ENCODE data around the gene SLC10A7.

DNA sequence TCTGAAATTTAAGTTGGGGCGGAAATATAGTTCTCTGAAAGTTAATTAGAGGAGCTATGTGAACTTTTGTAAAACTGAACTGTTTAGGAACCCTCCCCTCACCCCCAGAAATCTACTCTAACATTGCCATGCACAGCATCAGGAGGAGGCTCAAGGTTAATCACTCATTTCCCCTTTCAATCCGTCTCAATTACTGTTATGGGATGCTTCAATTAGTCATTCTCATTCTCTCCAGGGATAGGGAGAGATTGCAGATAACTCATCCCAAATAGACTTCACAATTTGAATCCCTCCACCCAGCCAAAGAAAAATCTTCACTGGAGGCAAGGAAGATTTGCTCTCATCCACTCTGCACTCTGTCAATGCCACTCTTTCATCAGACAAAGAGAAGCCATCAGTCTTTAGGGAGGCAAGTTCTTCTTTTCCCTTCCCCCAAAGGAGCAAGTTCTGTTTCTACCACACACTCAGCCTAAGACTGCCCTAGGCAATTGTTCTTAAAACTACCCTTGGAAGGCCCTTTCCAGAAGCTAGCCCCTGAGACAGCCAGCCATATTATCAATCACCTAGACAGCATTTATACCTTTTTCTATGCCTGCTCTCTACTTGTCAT lies 140.4 kb downstream of the SLC10A7 start:
- TF ChIP-seq, protein P1, sequence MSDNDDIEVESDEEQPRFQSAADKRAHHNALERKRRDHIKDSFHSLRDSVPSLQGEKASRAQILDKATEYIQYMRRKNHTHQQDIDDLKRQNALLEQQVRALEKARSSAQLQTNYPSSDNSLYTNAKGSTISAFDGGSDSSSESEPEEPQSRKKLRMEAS (IDR thresholded peaks at IDR 0.05; ENCODE audit: low read depth, low read length): no peak
- TF ChIP-seq, protein P2, sequence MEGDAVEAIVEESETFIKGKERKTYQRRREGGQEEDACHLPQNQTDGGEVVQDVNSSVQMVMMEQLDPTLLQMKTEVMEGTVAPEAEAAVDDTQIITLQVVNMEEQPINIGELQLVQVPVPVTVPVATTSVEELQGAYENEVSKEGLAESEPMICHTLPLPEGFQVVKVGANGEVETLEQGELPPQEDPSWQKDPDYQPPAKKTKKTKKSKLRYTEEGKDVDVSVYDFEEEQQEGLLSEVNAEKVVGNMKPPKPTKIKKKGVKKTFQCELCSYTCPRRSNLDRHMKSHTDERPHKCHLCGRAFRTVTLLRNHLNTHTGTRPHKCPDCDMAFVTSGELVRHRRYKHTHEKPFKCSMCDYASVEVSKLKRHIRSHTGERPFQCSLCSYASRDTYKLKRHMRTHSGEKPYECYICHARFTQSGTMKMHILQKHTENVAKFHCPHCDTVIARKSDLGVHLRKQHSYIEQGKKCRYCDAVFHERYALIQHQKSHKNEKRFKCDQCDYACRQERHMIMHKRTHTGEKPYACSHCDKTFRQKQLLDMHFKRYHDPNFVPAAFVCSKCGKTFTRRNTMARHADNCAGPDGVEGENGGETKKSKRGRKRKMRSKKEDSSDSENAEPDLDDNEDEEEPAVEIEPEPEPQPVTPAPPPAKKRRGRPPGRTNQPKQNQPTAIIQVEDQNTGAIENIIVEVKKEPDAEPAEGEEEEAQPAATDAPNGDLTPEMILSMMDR (IDR thresholded peaks at IDR 0.05 in 2 of 3, conservative IDR thresholded peaks at IDR 0.05 in 1 of 3; ENCODE audit: control insufficient read depth in 2 of 3, extremely low read depth in 1 of 3, insufficient read depth in 1 of 3, low read depth in 3 of 3, low read length in 3 of 3): no peak
- TF ChIP-seq EZH2 (IDR thresholded peaks at IDR 0.05; ENCODE audit: borderline replicate concordance, control insufficient read depth, low read depth, low read length): no peak
- no peak for TF ChIP-seq RAD21 (IDR thresholded peaks at IDR 0.05; ENCODE audit: insufficient read depth, low read depth, low read length)
- no peak for TF ChIP-seq POLR2AphosphoS5 (IDR thresholded peaks at IDR 0.05; ENCODE audit: low read length)
- TF ChIP-seq NR2F1 (conservative IDR thresholded peaks at IDR 0.05): no peak
- no peak for TF ChIP-seq EGR1 (IDR thresholded peaks at IDR 0.05; ENCODE audit: borderline replicate concordance in 1 of 2, low read depth in 2 of 2, low read length in 2 of 2)
- no peak for TF ChIP-seq POLR2A (IDR thresholded peaks at IDR 0.05; ENCODE audit: low read depth, low read length)
- no peak for TF ChIP-seq TCF7 (IDR thresholded peaks at IDR 0.05; ENCODE audit: borderline replicate concordance)
- TF ChIP-seq EP300 (IDR thresholded peaks at IDR 0.05; ENCODE audit: borderline replicate concordance in 1 of 2, control insufficient read depth in 1 of 2, low read depth in 2 of 2, low read length in 2 of 2): no peak
- no peak for TF ChIP-seq SP1 (IDR thresholded peaks at IDR 0.05; ENCODE audit: low read depth, low read length)
- no peak for TF ChIP-seq IKZF1 (conservative IDR thresholded peaks at IDR 0.05)
- TF ChIP-seq, protein P3, sequence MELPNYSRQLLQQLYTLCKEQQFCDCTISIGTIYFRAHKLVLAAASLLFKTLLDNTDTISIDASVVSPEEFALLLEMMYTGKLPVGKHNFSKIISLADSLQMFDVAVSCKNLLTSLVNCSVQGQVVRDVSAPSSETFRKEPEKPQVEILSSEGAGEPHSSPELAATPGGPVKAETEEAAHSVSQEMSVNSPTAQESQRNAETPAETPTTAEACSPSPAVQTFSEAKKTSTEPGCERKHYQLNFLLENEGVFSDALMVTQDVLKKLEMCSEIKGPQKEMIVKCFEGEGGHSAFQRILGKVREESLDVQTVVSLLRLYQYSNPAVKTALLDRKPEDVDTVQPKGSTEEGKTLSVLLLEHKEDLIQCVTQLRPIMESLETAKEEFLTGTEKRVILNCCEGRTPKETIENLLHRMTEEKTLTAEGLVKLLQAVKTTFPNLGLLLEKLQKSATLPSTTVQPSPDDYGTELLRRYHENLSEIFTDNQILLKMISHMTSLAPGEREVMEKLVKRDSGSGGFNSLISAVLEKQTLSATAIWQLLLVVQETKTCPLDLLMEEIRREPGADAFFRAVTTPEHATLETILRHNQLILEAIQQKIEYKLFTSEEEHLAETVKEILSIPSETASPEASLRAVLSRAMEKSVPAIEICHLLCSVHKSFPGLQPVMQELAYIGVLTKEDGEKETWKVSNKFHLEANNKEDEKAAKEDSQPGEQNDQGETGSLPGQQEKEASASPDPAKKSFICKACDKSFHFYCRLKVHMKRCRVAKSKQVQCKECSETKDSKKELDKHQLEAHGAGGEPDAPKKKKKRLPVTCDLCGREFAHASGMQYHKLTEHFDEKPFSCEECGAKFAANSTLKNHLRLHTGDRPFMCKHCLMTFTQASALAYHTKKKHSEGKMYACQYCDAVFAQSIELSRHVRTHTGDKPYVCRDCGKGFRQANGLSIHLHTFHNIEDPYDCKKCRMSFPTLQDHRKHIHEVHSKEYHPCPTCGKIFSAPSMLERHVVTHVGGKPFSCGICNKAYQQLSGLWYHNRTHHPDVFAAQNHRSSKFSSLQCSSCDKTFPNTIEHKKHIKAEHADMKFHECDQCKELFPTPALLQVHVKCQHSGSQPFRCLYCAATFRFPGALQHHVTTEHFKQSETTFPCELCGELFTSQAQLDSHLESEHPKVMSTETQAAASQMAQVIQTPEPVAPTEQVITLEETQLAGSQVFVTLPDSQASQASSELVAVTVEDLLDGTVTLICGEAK (IDR thresholded peaks at IDR 0.05; ENCODE audit: borderline replicate concordance): no peak
